Measurements from ENCODE around the gene VSTM2L.

VSTM2L gene

DNA sequence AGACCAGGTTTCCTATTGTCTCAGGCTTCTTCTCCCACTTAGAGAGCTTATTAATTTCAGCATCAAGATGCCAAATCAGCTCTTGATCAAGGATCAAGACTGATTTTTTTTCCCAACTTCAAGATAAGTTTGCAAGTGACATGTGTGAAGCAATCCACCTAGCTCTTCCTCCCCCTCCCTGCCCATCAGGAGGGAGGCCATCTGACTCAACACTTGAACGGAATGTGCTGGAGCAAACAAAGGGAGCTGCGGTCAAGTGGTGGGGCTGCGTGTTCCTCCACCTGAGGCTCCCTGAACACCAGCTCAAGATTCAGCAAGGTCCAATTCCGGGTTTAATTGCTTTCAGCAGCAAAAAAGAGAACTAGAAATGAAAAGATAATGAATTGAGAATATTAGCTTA, 91.6 kb downstream of the VSTM2L start:
- no peak overlapping the region for H3K27ac ChIP-seq
- peaks cover 5% of the 10 kb centered on the region; the same call in 1 of the 2 replicates for H3K36me3 ChIP-seq (ENCODE audit: insufficient read depth)

More for the DNA sequence above, 91.6 kb downstream of the VSTM2L start:
- H3K9ac ChIP-seq: no peak overlapping the region
- H2AFZ ChIP-seq (ENCODE audit: low read depth): no peak overlapping the region
- H3K4me3 ChIP-seq (IDR thresholded peaks at IDR 0.05; ENCODE audit: insufficient read depth, low read depth, low read length): no peak overlapping the region
- H3K4me2 ChIP-seq: no peak overlapping the region
- no peaks in the 10 kb centered on the region for H3K27me3 ChIP-seq (ENCODE audit: insufficient read depth, low read depth)
- H4K20me1 ChIP-seq (ENCODE audit: insufficient read depth): no peaks in the 10 kb centered on the region
- no peaks in the 10 kb centered on the region for H3K79me2 ChIP-seq (ENCODE audit: insufficient read depth, low read depth)
- no peak for TF ChIP-seq CTCF (conservative IDR thresholded peaks at IDR 0.05; ENCODE audit: low read depth, low read length)
- no peaks in the 10 kb centered on the region for H3K4me1 ChIP-seq (ENCODE audit: low read depth, poor library complexity, severe bottlenecking)
